Panc1 (cell line): ENCODE measurements around the gene DEPDC5. TPM values are rescaled to one million over a fixed set of nuclear protein-coding genes. Genes with fewer than 3 reads are reported as not detected.

Source experiments
- ATAC-seq: fragments of 200-7000 bp; cut with Tn5 transposase; 2 replicates; pipeline ENCODE4 v1.9.1; 2020; ENCODE audit warnings: mild to moderate bottlenecking, moderate library complexity
- BruUV-seq: library from RNA; stranded (reverse); fragments of 400-500 nt; replicated peaks from 2 replicates; lab custom pipeline; 2021; lab: Mats Ljungman, UMichigan
- CTCF ChIA-PET: fragments of 300-600 bp; sonication (Branson Sonifier 250); formaldehyde crosslinking; loops from one replicate; lab custom pipeline; 2022; ENCODE audit warnings: antibody characterized with exemption; lab: Charles Lee
- POLR2A ChIA-PET: fragments of 300-600 bp; sonication (Branson Sonifier 250); formaldehyde crosslinking; loops from one replicate; lab custom pipeline; 2022; ENCODE audit warnings: antibody characterized with exemption; lab: Charles Lee
- DNase-seq: peaks from one replicate; pipeline ENCODE4 v3.0.0-alpha.2; 2010; ENCODE audit warnings: low read depth, low spot score
- H3K27ac ChIP-seq: 2 replicates; pipeline ENCODE4 v1.5.1; 2011; ENCODE audit warnings: mild to moderate bottlenecking, low read length, inconsistent platforms
- H3K27me3 ChIP-seq: fragments of 200-500 bp; sonication (Bioruptor generic); 2 replicates; pipeline ENCODE4 v1.6.0; 2014; ENCODE audit warnings: low read length, inconsistent platforms; ENCODE audit not compliant: control insufficient read depth, insufficient read depth
- H3K36me3 ChIP-seq: fragments of 200-500 bp; sonication (Bioruptor generic); 2 replicates; pipeline ENCODE4 v1.5.1; 2014; ENCODE audit warnings: inconsistent platforms, mild to moderate bottlenecking, low read length, moderate library complexity; ENCODE audit not compliant: control insufficient read depth, insufficient read depth
- H3K4me1 ChIP-seq: 2 replicates; pipeline ENCODE4 v1.5.1; 2011; ENCODE audit warnings: inconsistent platforms, mild to moderate bottlenecking, low read length, moderate library complexity; ENCODE audit not compliant: control insufficient read depth, insufficient read depth
- H3K4me3 ChIP-seq, 2 experiments: 2 replicates each; pipeline ENCODE4 v1.5.1; 2011 to 2012; ENCODE audit warnings: low read depth in 2 of 2, low read length in 2 of 2, mild to moderate bottlenecking in 2 of 2, inconsistent platforms in 1 of 2, moderate library complexity in 1 of 2
- H3K9me3 ChIP-seq: fragments of 200-500 bp; sonication (Bioruptor generic); 2 replicates; pipeline ENCODE4 v1.5.1; 2014; ENCODE audit warnings: low read depth, mild to moderate bottlenecking, inconsistent platforms, low read length, moderate library complexity; ENCODE audit not compliant: control insufficient read depth, insufficient read depth
- CTCF ChIP-seq: fragments of 450-650 bp; IDR thresholded peaks from 2 replicates; pipeline ENCODE4 v1.5.1; 2017; ENCODE audit warnings: mild to moderate bottlenecking
- POLR2AphosphoS5 ChIP-seq: IDR thresholded peaks from 2 replicates; pipeline ENCODE4 v1.6.1; 2012; ENCODE audit warnings: mild to moderate bottlenecking, low read depth, low read length, moderate library complexity
- REST ChIP-seq, 2 experiments: IDR thresholded peaks; 2 replicates each; pipeline ENCODE4 v1.6.1; 2011 to 2012; ENCODE audit warnings: low read depth in 2 of 2, control low read depth in 1 of 2, low read length in 1 of 2, mild to moderate bottlenecking in 1 of 2, moderate library complexity in 1 of 2; ENCODE audit not compliant: insufficient read depth in 1 of 2
- SIN3A ChIP-seq: IDR thresholded peaks from 2 replicates; pipeline ENCODE4 v1.6.1; 2012; ENCODE audit warnings: low read depth, mild to moderate bottlenecking, low read length, moderate library complexity, borderline replicate concordance; ENCODE audit not compliant: insufficient read depth
- TCF7L2 ChIP-seq: IDR thresholded peaks from 2 replicates; pipeline ENCODE4 v1.6.1; 2011; ENCODE audit warnings: mild to moderate bottlenecking, low read depth, low read length, inconsistent platforms
- in situ Hi-C: cut with HindIII; loops from 2 replicates; pipeline ENCODE4 v1.10.0; 2016; ENCODE audit warnings: low sequenced_read_pairs, low pct_unique_long_range_greater_than_20kb
- intact Hi-C: fragments of 100-400 bp; cut with micrococcal nuclease; formaldehyde crosslinking; loops from one replicate; pipeline ENCODE4 v1.10.0; 2022; ENCODE audit not compliant: unreplicated experiment
- total RNA-seq: library from RNA; stranded (reverse); gene quantifications from one replicate; pipeline ENCODE4 v1.2.1, GENCODE V29; 2021; ENCODE audit not compliant: unreplicated experiment

DEPDC5 gene
- total RNA-seq, 1 experiment from 2014 or later = 20.2 TPM

- no peaks in the 10 kb centered on the region for H3K27me3 ChIP-seq
- TF ChIP-seq SIN3A (no peak), CTCF (no peak), REST (IDR thresholded peaks at IDR 0.05; ENCODE audit: insufficient read depth in 1 of 2, low read depth in 2 of 2, low read length in 1 of 2) (no peak), POLR2AphosphoS5 (no peak), TCF7L2 (no peak)
- no peaks in the 10 kb centered on the region for H3K36me3 ChIP-seq
- ChIA-PET POLR2A (no interaction called here), CTCF (no interaction called here)
- in situ Hi-C loops = no loop called here
- DNase-seq = no peak
- intact Hi-C loops = no loop called here
- no peak overlapping the region for H3K27ac ChIP-seq
- H3K4me1 ChIP-seq = no peaks in the 10 kb centered on the region
- no peak for ATAC-seq
- no peak overlapping the region for H3K4me3 ChIP-seq
- H3K9me3 ChIP-seq = no peaks in the 10 kb centered on the region
- no TSS peak for BruUV-seq
Measured at GRCh38 chr22:31840585-31840984, 86.8 kb downstream of the DEPDC5 start.

- no peak for TF ChIP-seq SIN3A
- no peak for TF ChIP-seq REST (IDR thresholded peaks at IDR 0.05; ENCODE audit: insufficient read depth in 1 of 2, low read depth in 2 of 2, low read length in 1 of 2)
- CTCF ChIA-PET = no interaction called here
- H3K4me1 ChIP-seq = no peaks in the 10 kb centered on the region
- H3K27ac ChIP-seq = no peak overlapping the region
- intact Hi-C loops = no loop called here
- ATAC-seq = no peak
- H3K36me3 ChIP-seq = no peaks in the 10 kb centered on the region
- BruUV-seq = no TSS peak
- H3K4me3 ChIP-seq = no peak overlapping the region
- in situ Hi-C loops = no loop called here
- H3K27me3 ChIP-seq = no peaks in the 10 kb centered on the region
- H3K9me3 ChIP-seq = no peaks in the 10 kb centered on the region
- DNase-seq = no peak
- POLR2A ChIA-PET = no interaction called here
Measured at GRCh38 chr22:31841078-31841827, 87.4 kb downstream of the DEPDC5 start.
